Esophagus squamous epithelium (tissue), 5 donors: Measurements from ENCODE around the gene HAUS6. TPM values are rescaled to one million over a fixed set of nuclear protein-coding genes. Genes with fewer than 3 reads are reported as not detected.

ENCODE experiments used
- DNase-seq: peaks from one replicate; lab custom pipeline; 2025; lab: John Stamatoyannopoulos, UW
- H3K27ac ChIP-seq, 4 donors: fragments of 200-600 bp; sonication (generic); one replicate each; pipeline ENCODE4 v1.5.1; 2016 to 2019; ENCODE audit warnings: mild to moderate bottlenecking in 1 of 4
- H3K27me3 ChIP-seq, 4 donors: fragments of 200-600 bp; sonication (generic); 1 replicate in 3 of 4; 2 replicates in 1 of 4; pipeline versions ENCODE4 v1.5.1 to v1.6.0; 2017 to 2021; ENCODE audit warnings: antibody characterized with exemption in 1 of 4
- H3K36me3 ChIP-seq, 3 donors: fragments of 200-600 bp; sonication (generic); one replicate each; pipeline ENCODE4 v1.5.1; 2016 to 2019
- H3K4me1 ChIP-seq, 3 donors: fragments of 200-600 bp; sonication (generic); one replicate each; pipeline ENCODE4 v1.5.1; 2017 to 2019
- H3K4me3 ChIP-seq, 4 donors: fragments of 200-600 bp; sonication (generic); 1 replicate in 3 of 4; 2 replicates in 1 of 4; pipeline ENCODE4 v1.5.1; 2016 to 2019; ENCODE audit warnings: mild to moderate bottlenecking in 2 of 4, moderate library complexity in 1 of 4
- H3K9me3 ChIP-seq, 3 donors: fragments of 200-600 bp; sonication (generic); one replicate each; pipeline ENCODE4 v1.5.1; 2016 to 2019
- POLR2A ChIP-seq, 4 donors: fragments of 450-650 bp; IDR thresholded peaks; one replicate each; pipeline ENCODE4 v1.6.1; 2017; ENCODE audit warnings: antibody characterized with exemption in 4 of 4, mild to moderate bottlenecking in 4 of 4, moderate library complexity in 3 of 4
- WGBS, 2 donors: methylation state at CpG; one replicate each; pipeline ENCODE4 v1.1.5; 2018; 5-methylcytosine and 5-hydroxymethylcytosine counted together
- intact Hi-C: fragments of 100-400 bp; cut with DNase I; formaldehyde crosslinking; loops from one replicate; pipeline ENCODE4 v1.15.0; 2022
- total RNA-seq, 4 donors: library from RNA; depleted of rRNA; stranded (reverse); fragments of >200 nt; gene quantifications; one replicate each; pipeline ENCODE4 v1.1.0, GENCODE V29; 2016
- TF ChIP-seq, protein P1 (sequence below), 6 experiments: fragments of 450-650 bp in 4 of 6; fragments of 200-600 bp in 2 of 6; sonication (generic) in 2 of 6; IDR thresholded peaks; one replicate each; pipeline ENCODE4 v1.5.1; 2016 to 2019; ENCODE audit warnings: antibody characterized with exemption in 6 of 6, mild to moderate bottlenecking in 4 of 6, moderate library complexity in 4 of 6
- donor health status: DM: yes; HTN: yes; CAD: no.

The HAUS6 gene
- total RNA-seq, 4 donors from 2014 or later = 3.1 to 9.3 (median 9.0) TPM

DNA sequence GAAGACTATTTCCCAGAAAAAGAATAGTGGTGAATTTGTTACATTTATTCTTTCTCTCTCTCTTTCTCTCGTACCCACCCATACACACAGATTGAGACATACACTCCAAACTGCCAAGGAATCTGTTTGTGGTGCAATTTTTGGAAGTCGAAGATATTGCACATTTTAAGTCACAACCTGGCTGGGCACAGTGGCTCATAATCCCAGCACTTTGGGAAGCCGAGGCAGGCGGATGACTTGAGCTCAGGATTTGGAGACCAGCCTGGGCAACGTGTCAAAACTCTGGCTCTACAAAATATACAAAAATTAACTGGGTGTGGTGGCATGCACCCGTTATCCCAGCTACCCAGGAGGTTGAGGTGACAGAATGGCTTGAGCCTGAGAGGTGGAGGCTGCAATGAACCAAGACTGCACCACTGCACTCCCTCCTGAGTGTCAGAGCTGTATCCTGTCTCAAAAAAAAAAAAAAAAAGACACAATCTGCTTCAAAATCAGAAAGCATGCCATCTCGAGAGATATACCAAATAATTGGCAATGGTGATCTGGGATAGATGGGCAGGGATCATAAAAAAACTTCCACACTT, 43.8 kb upstream of the HAUS6 start:
- Histone ChIP-seq H3K27me3 (no peaks in the 10 kb centered on the region), H3K36me3 (no peaks in the 10 kb centered on the region), H3K9me3 (no peaks in the 10 kb centered on the region), H3K27ac (no peak overlapping the region), H3K4me1 (no peaks in the 10 kb centered on the region), H3K4me3 (no peak overlapping the region)
- WGBS, 2 donors = 56 to 59% methylated on average over 7 of the region's 7 CpGs
- no peak for TF ChIP-seq POLR2A (IDR thresholded peaks at IDR 0.05)
- TF ChIP-seq, protein P1, sequence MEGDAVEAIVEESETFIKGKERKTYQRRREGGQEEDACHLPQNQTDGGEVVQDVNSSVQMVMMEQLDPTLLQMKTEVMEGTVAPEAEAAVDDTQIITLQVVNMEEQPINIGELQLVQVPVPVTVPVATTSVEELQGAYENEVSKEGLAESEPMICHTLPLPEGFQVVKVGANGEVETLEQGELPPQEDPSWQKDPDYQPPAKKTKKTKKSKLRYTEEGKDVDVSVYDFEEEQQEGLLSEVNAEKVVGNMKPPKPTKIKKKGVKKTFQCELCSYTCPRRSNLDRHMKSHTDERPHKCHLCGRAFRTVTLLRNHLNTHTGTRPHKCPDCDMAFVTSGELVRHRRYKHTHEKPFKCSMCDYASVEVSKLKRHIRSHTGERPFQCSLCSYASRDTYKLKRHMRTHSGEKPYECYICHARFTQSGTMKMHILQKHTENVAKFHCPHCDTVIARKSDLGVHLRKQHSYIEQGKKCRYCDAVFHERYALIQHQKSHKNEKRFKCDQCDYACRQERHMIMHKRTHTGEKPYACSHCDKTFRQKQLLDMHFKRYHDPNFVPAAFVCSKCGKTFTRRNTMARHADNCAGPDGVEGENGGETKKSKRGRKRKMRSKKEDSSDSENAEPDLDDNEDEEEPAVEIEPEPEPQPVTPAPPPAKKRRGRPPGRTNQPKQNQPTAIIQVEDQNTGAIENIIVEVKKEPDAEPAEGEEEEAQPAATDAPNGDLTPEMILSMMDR (IDR thresholded peaks at IDR 0.05) = no peak
- DNase-seq = no peak
- intact Hi-C loops = no loop called here

DNA sequence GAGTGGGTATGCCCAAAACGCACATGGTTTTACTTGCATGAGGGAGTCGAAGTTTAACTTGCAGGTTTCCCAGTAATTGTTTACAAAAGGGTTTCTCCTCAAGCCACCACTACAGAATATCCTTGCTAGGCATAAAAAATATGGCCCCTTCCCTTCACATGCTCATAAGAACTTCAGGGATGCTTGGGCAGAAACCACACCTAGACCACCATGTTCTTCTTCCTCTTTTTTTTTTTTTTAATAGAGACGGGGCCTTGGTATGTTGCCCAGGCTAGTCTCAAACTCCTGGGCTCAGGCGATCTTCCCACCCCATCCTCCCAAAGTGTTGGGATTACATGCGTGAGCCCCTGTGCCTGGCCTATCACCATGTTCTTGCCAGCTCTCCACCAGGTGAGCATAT, 43.2 kb upstream of the HAUS6 start:
- no peak for TF ChIP-seq POLR2A (IDR thresholded peaks at IDR 0.05)
- TF ChIP-seq, protein P1 (IDR thresholded peaks at IDR 0.05) = no peak
- Histone ChIP-seq H3K4me1 (no peaks in the 10 kb centered on the region), H3K4me3 (no peak overlapping the region), H3K36me3 (no peaks in the 10 kb centered on the region), H3K27ac (no peak overlapping the region), H3K27me3 (no peaks in the 10 kb centered on the region), H3K9me3 (no peaks in the 10 kb centered on the region)
- no peak for DNase-seq
- intact Hi-C loops = no loop called here
- WGBS, 2 donors = 76 to 83% methylated on average over 5 of the region's 5 CpGs

DNA sequence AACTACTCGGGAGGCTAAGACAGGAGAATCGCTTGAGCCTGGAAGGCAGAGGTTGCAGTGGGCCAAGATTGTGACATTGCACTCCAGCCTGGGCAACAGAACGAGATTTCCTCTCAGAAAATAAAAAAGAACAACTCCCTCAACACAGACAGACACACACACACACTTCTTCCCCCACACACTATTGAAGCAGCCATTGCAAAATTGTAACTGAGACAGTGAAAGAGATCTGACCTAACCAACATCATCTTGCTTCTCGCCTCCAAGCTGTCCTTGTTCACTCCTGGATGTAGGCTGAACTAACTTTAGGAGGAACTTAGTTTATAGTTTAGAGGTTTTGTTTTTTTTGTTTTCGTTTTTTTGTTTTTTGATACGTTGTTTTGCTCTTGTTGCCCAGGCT, 37.6 kb upstream of the HAUS6 start:
- DNase-seq = no peak
- WGBS, 2 donors = 80 to 84% methylated on average over 6 of the region's 6 CpGs
- TF ChIP-seq POLR2A (IDR thresholded peaks at IDR 0.05) = no peak
- TF ChIP-seq, protein P1 (IDR thresholded peaks at IDR 0.05) = no peak
- no peaks in the 10 kb centered on the region for H3K9me3 ChIP-seq
- no peaks in the 10 kb centered on the region for H3K4me1 ChIP-seq
- intact Hi-C loops = no loop called here
- no peaks in the 10 kb centered on the region for H3K27me3 ChIP-seq
- H3K4me3 ChIP-seq = no peak overlapping the region
- no peak overlapping the region for H3K27ac ChIP-seq
- H3K36me3 ChIP-seq = no peaks in the 10 kb centered on the region

DNA sequence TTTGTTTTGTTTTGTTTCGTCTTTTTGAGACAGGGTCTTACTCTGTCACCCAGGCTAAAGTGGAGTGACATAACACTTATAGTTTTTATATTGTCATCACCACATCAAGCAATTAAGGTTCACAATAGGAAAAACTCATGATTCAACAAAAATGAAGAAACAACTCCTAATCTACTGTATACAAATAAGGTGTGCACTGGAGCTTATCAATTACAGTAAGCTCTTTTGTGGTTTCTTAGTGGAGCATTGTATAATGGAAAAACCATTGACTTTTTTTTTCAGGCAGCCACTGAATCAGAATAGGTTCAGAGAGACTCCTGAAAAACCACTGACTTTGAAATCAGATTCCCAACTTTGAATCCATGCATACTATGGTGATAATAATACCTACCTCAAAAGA, 35.4 kb upstream of the HAUS6 start:
- intact Hi-C loops = no loop called here
- no peak for TF ChIP-seq POLR2A (IDR thresholded peaks at IDR 0.05)
- TF ChIP-seq, protein P1 (IDR thresholded peaks at IDR 0.05) = no peak
- no peak for DNase-seq
- 86 to 91% methylated on average over 1 of the region's 1 CpG for WGBS, 2 donors
- Histone ChIP-seq H3K27me3 (no peaks in the 10 kb centered on the region), H3K9me3 (no peaks in the 10 kb centered on the region), H3K4me3 (no peak overlapping the region), H3K36me3 (no peaks in the 10 kb centered on the region), H3K27ac (no peak overlapping the region), H3K4me1 (no peaks in the 10 kb centered on the region)

DNA sequence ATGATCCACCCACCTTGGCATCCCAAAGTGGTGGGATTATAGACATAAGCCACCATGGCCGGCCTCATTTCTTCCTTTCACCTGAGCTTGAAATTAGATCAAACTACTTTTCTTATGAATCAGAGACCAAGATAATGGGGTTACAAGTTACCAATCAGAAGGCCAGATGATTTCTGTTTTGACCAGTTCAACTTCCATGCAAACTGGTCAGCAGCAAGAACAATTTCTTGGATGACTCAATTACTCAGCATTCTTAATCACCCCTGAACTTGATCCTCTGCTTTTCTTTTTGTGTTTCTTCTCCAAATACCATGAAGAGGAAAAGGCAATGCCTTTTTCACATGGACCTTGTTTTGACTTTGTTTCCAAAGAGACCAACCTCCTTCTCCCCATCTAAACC, 34.6 kb upstream of the HAUS6 start:
- Histone ChIP-seq H3K36me3 (no peaks in the 10 kb centered on the region), H3K4me1 (no peaks in the 10 kb centered on the region), H3K4me3 (no peak overlapping the region), H3K9me3 (no peaks in the 10 kb centered on the region), H3K27ac (no peak overlapping the region), H3K27me3 (no peaks in the 10 kb centered on the region)
- no peak for TF ChIP-seq POLR2A (IDR thresholded peaks at IDR 0.05)
- TF ChIP-seq, protein P1 (IDR thresholded peaks at IDR 0.05) = no peak
- intact Hi-C loops = no loop called here
- 64 to 92% methylated on average over 1 of the region's 1 CpG for WGBS, 2 donors
- no peak for DNase-seq
